Type B pancreatic cell (in vitro differentiated cells): ENCODE measurements around the gene METRN. TPM values are rescaled to one million over a fixed set of nuclear protein-coding genes. Genes with fewer than 3 reads are reported as not detected.
A peak's percentile ranks its signal among the peaks of the same experiment; 100 is the strongest.

ENCODE experiments used
- DNase-seq: peaks from one replicate; pipeline ENCODE4 v3.0.0; 2021; ENCODE audit warnings: mixed read lengths; ENCODE audit not compliant: unreplicated experiment; ENCODE audit errors: extremely low spot score
- H3K27ac Mint-ChIP-seq: 2 replicates; pipeline ENCODE4 v1.8.0; 2021; ENCODE audit warnings: mild to moderate bottlenecking, mixed read lengths
- H3K27me3 Mint-ChIP-seq: 2 replicates; pipeline ENCODE4 v1.8.0; 2021; ENCODE audit warnings: mixed read lengths
- H3K36me3 Mint-ChIP-seq: 2 replicates; pipeline ENCODE4 v1.8.0; 2021; ENCODE audit warnings: mixed read lengths
- H3K4me1 Mint-ChIP-seq: one replicate; pipeline ENCODE4 v1.8.0; 2021; ENCODE audit warnings: mixed read lengths; ENCODE audit not compliant: unreplicated experiment
- H3K4me3 Mint-ChIP-seq: 2 replicates; pipeline ENCODE4 v1.8.0; 2021; ENCODE audit warnings: mild to moderate bottlenecking, mixed read lengths
- H3K9me3 Mint-ChIP-seq: 2 replicates; pipeline ENCODE4 v1.8.0; 2021; ENCODE audit warnings: mixed read lengths
- total RNA-seq: library from RNA; stranded (reverse); gene quantifications from 2 replicates; pipeline ENCODE4 v1.2.1, GENCODE V29; 2021; ENCODE audit warnings: low replicate concordance
- TF ChIP-seq, protein P1 (sequence below): fragments of 200-600 bp; sonication (generic); conservative IDR thresholded peaks from 2 replicates; pipeline ENCODE4 v1.5.0; 2021; ENCODE audit warnings: antibody characterized with exemption, mild to moderate bottlenecking

The METRN gene
- total RNA-seq, 1 donor from 2014 or later = 97.1 TPM

DNA sequence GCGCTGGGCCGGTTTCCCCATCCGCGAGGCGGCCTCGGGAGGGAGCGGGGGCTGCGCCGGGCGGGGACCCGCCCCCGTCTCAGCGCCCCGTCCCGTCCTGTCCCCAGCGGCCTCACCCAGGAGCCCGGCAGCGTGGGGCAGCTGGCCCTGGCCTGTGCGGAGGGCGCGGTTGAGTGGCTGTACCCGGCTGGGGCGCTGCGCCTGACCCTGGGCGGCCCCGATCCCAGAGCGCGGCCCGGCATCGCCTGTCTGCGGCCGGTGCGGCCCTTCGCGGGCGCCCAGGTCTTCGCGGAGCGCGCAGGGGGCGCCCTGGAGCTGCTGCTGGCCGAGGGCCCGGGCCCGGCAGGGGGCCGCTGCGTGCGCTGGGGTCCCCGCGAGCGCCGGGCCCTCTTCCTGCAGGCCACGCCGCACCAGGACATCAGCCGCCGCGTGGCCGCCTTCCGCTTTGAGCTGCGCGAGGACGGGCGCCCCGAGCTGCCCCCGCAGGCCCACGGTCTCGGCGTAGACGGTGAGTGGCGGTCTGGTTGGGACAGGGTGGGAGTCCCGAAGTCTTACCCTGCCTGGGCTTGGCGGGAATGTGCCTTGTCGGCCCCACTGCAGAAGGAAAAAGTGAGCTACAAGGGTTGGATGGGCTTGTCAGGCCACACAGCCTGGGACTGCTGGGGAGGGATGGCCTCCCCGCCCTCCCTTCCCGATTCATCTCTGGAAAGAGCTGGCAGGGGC is 720 bp downstream of the METRN start:
- peak overlapping the region; percentile 84 for H3K4me3 Mint-ChIP-seq
- H3K36me3 Mint-ChIP-seq = no peaks in the 10 kb centered on the region
- TF ChIP-seq, protein P1, sequence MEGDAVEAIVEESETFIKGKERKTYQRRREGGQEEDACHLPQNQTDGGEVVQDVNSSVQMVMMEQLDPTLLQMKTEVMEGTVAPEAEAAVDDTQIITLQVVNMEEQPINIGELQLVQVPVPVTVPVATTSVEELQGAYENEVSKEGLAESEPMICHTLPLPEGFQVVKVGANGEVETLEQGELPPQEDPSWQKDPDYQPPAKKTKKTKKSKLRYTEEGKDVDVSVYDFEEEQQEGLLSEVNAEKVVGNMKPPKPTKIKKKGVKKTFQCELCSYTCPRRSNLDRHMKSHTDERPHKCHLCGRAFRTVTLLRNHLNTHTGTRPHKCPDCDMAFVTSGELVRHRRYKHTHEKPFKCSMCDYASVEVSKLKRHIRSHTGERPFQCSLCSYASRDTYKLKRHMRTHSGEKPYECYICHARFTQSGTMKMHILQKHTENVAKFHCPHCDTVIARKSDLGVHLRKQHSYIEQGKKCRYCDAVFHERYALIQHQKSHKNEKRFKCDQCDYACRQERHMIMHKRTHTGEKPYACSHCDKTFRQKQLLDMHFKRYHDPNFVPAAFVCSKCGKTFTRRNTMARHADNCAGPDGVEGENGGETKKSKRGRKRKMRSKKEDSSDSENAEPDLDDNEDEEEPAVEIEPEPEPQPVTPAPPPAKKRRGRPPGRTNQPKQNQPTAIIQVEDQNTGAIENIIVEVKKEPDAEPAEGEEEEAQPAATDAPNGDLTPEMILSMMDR = peak; percentile 36
- H3K4me1 Mint-ChIP-seq = peaks cover 16% of the 10 kb centered on the region
- no peak for DNase-seq
- peaks cover 13% of the 10 kb centered on the region for H3K27me3 Mint-ChIP-seq
- no peaks in the 10 kb centered on the region for H3K9me3 Mint-ChIP-seq
- peak overlapping the region; percentile 36 for H3K27ac Mint-ChIP-seq

DNA sequence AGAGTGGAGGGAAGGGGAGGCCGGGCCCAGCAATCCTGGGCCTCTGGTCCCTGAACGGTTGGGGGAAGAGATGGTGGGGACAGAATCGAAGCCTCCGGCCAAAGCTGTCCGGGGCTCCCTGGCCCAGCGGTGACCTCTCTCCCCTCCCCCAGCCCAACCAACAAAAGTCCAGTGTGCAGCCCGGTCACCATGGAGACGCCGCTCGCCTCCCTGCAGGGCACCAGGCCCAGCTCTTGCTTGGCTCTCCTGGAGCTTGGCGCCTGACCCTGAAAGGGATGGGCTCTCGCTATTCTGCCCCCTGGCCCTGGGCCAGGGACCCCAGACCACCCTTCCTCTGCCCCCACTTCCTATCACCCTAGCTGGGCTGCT is 1.3 kb downstream of the METRN start:
- Mint-ChIP-seq H3K4me1 (peaks cover 16% of the 10 kb centered on the region), H3K27ac (peak overlapping the region; percentile 36), H3K36me3 (no peaks in the 10 kb centered on the region), H3K27me3 (peaks cover 12% of the 10 kb centered on the region), H3K9me3 (no peaks in the 10 kb centered on the region), H3K4me3 (peak overlapping the region; percentile 84)
- no peak for DNase-seq
- TF ChIP-seq, protein P1 = no peak

DNA sequence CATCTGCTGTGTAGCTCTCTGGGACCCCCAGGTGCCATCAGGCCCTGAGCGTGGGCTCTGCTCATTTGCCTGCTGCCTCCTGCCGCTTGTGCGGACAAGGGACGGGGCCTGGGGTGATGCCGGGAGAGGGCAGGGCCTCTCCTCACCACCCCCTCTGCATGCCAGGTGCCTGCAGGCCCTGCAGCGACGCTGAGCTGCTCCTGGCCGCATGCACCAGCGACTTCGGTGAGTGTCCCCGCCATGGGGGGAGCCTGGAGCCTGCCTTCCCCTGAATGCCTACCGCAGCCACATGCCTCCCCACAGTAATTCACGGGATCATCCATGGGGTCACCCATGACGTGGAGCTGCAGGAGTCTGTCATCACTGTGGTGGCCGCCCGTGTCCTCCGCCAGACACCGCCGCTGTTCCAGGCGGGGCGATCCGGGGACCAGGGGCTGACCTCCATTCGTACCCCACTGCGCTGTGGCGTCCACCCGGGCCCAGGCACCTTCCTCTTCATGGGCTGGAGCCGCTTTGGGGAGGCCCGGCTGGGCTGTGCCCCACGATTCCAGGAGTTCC is 1.9 kb downstream of the METRN start:
- Mint-ChIP-seq H3K27ac (no peak overlapping the region), H3K4me1 (peaks cover 16% of the 10 kb centered on the region), H3K36me3 (no peaks in the 10 kb centered on the region), H3K27me3 (peaks cover 10% of the 10 kb centered on the region), H3K4me3 (peak overlapping the region; percentile 84), H3K9me3 (no peaks in the 10 kb centered on the region)
- no peak for DNase-seq
- TF ChIP-seq, protein P1 = no peak

DNA sequence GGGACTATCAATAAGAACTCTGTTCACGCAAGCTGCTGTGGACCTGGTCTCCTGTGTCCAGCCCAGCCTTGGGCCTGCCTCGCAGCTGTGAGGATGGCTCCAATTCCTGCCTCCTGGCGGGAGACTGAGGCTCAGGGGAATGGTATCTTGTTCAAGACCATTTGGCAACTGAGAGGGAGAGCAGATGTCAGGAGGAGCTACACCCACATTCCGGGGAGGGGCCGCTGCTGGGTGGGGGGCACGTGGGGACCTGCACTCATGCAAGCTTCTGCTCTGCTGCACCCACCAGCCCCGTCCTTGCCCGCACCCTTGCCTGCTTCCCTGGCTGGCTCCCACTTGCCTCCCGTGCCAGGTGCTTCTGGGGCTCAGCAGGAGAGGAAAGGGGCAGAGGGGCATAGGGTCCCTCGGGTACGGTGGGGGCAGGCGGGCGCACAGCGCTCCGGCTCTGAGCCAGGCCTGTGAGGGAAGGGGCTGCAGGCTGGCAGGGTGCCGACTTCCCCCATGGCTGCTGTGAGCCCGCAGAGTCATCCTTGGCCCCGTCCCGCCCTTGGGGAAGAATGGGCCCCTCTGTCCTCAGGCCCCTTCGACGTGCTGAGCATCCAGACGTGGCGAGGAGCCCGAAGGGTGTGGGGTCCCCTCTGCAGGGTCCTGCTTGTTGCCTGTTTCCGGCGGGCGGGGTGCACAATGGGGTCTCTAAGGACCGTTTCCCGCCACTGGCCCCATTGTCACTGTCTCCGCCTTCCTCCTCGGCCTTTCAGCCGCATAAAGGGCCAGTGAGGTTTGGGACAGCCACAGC is 2.7 kb downstream of the METRN start:
- Mint-ChIP-seq H3K4me3 (no peak overlapping the region), H3K36me3 (no peaks in the 10 kb centered on the region), H3K27me3 (peaks cover 8% of the 10 kb centered on the region)

DNA sequence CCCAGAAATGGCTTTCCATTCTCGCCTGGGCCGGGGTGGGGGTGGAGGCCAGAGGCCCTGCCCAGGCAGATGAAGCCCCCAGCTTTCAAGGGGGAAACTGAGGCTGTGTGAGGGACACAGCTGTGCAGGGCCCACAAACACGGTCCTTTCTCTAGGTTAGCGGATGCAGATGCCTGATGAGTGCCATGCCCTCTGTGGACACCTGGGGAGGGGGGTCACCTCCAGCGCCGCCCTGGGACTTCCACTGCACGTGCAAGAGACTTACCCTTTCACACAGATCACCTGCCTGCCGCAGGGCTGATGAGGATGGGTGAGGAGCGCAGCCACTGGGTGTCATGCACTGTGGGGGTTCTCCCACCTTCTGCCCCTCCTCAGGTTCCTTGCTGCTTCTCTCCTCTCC is 3.5 kb downstream of the METRN start:
- Mint-ChIP-seq H3K27me3 (peaks cover 5% of the 10 kb centered on the region), H3K4me3 (peak overlapping the region; percentile 84), H3K36me3 (no peaks in the 10 kb centered on the region), H3K4me1 (peaks cover 11% of the 10 kb centered on the region), H3K9me3 (no peaks in the 10 kb centered on the region), H3K27ac (no peak overlapping the region)
- TF ChIP-seq, protein P1 = no peak
- no peak for DNase-seq

More for the DNA sequence above, 2.7 kb downstream of the METRN start:
- DNase-seq = no peak
- TF ChIP-seq, protein P1 = no peak
- H3K9me3 Mint-ChIP-seq = no peaks in the 10 kb centered on the region
- peaks cover 14% of the 10 kb centered on the region for H3K4me1 Mint-ChIP-seq
- no peak overlapping the region for H3K27ac Mint-ChIP-seq
